K562 (cell line): Measurements from ENCODE around the gene CPTP. TPM values are rescaled to one million over a fixed set of nuclear protein-coding genes. Genes with fewer than 3 reads are reported as not detected.

Experiments
- ARID1B ChIP-seq: fragments of 450-650 bp; IDR thresholded peaks from 2 replicates; pipeline ENCODE4 v1.6.1; 2016; ENCODE audit warnings: antibody characterized with exemption, mild to moderate bottlenecking, inconsistent platforms
- DPF2 ChIP-seq: fragments of 450-650 bp; IDR thresholded peaks from 2 replicates; pipeline ENCODE4 v1.6.1; 2016
- ILK ChIP-seq: fragments of 450-650 bp; IDR thresholded peaks from 2 replicates; pipeline ENCODE4 v1.6.1; 2016; ENCODE audit warnings: missing genetic modification characterization, low read depth, mild to moderate bottlenecking, missing compliant biosample characterization, moderate library complexity, borderline replicate concordance
- JUND ChIP-seq, 2 experiments: IDR thresholded peaks; 2 replicates in 1 of 2; 3 replicates in 1 of 2; pipeline ENCODE4 v1.6.1; 2011; ENCODE audit warnings: borderline replicate concordance in 2 of 2, low read depth in 2 of 2, low read length in 2 of 2, improper control_type of control experiment in 1 of 2, missing biosample characterization in 1 of 2, missing genetic modification characterization in 1 of 2, missing genetic modification reagents in 1 of 2
- RBFOX2 ChIP-seq: fragments of 200-400 bp; formaldehyde crosslinking; IDR thresholded peaks from 2 replicates; pipeline ENCODE4 v1.6.1; 2017; ENCODE audit warnings: low read depth, mild to moderate bottlenecking, low read length, moderate library complexity
- RBM34 ChIP-seq: fragments of 200-400 bp; formaldehyde crosslinking; IDR thresholded peaks from 2 replicates; pipeline ENCODE4 v1.6.1; 2018; ENCODE audit warnings: low read length, borderline replicate concordance; ENCODE audit not compliant: insufficient read depth
- ZNF140 ChIP-seq: fragments of 250-450 bp; sonication (Bioruptor Pico); IDR thresholded peaks from 2 replicates; pipeline ENCODE4 v1.8.0; 2021; ENCODE audit warnings: moderate library complexity, mild to moderate bottlenecking, inconsistent platforms
- polyA plus RNA-seq, 8 experiments: library from polyadenylated mRNA; depleted of rRNA in 4 of 8; stranded (reverse) in 5 of 8; unstranded in 3 of 8; fragments of >200 nt; fragmentation: Nextera tagmentation in 2 of 8; fragmentation: Illumina TruSeq in 1 of 8; extraction: Ambion mirVana in 2 of 8; extraction: Trizol in 1 of 8; gene quantifications; 2 replicates each; pipeline versions ENCODE4 v1.2.1 to v1.2.3, GENCODE V29; 2011 to 2014; ENCODE audit warnings: inconsistent platforms in 1 of 8, missing spikeins in 1 of 8
- total RNA-seq, 7 experiments: library from RNA; depleted of rRNA in 6 of 7; stranded (reverse); fragments of >200 nt in 6 of 7; fragmentation: Illumina TruSeq in 2 of 7; extraction: Trizol in 2 of 7; gene quantifications; 2 replicates each; pipeline versions ENCODE4 v1.2.1 to v1.2.3, GENCODE V29; 2011 to 2021; ENCODE audit warnings: low replicate concordance in 1 of 7
- TF ChIP-seq, protein P1 (sequence below): fragments of 200-600 bp; sonication (generic); IDR thresholded peaks from one replicate; pipeline ENCODE4 v1.6.1; 2012; ENCODE audit warnings: mild to moderate bottlenecking, low read depth, low read length, inconsistent platforms
- TF ChIP-seq, protein P2 (sequence below), 3 experiments: IDR thresholded peaks in 2 of 3; conservative IDR thresholded peaks in 1 of 3; 2 replicates each; pipeline ENCODE4 v1.5.1; 2011 to 2012; ENCODE audit warnings: low read length in 3 of 3, mild to moderate bottlenecking in 3 of 3, control low read depth in 2 of 3, improper control_type of control experiment in 1 of 3, inconsistent platforms in 1 of 3, low read depth in 1 of 3, mixed read lengths in 1 of 3, moderate library complexity in 1 of 3; ENCODE audit not compliant: insufficient read depth in 2 of 3

CPTP gene
- total and polyA plus RNA-seq, 9 of the 15 experiments (the other 6 are each of a cell fraction or from before 2014, with no cell fraction given): 0.11 to 25.8 (median 3.5) TPM

DNA sequence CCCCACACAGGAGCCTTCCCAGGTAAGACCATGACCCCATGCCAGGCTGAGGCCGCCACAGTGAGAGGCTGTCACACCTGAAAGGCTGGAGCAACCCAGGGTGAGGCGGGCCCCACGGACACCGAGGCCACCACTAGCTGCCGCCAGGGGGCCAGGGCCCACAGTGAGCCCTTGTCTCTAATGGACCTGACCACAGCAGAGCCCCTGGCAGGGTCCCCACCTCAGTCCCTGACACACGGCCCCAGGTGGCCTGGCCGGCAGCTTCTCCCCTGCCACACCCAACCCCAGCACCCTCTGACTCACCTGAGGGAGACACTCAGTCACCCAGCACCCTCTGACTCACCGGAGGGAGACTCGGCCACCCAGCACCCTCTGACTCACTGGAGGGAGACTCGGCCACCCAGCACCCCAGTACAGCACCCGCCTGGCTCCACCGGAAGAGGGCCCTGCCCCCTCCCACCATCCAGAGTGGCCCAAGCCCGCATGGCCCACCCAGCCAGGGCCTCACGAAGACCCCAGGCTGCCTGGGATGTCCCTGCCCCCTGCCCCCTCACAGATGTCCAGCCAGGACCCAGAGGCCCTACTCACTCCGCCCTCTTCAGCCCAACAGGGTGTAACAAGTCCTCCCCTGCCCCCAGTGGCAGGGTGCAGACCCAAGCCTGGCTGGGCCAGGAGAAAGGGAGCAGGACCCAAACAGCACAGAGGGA, 20.2 kb downstream of the CPTP start (continued):
- TF ChIP-seq, protein P1, sequence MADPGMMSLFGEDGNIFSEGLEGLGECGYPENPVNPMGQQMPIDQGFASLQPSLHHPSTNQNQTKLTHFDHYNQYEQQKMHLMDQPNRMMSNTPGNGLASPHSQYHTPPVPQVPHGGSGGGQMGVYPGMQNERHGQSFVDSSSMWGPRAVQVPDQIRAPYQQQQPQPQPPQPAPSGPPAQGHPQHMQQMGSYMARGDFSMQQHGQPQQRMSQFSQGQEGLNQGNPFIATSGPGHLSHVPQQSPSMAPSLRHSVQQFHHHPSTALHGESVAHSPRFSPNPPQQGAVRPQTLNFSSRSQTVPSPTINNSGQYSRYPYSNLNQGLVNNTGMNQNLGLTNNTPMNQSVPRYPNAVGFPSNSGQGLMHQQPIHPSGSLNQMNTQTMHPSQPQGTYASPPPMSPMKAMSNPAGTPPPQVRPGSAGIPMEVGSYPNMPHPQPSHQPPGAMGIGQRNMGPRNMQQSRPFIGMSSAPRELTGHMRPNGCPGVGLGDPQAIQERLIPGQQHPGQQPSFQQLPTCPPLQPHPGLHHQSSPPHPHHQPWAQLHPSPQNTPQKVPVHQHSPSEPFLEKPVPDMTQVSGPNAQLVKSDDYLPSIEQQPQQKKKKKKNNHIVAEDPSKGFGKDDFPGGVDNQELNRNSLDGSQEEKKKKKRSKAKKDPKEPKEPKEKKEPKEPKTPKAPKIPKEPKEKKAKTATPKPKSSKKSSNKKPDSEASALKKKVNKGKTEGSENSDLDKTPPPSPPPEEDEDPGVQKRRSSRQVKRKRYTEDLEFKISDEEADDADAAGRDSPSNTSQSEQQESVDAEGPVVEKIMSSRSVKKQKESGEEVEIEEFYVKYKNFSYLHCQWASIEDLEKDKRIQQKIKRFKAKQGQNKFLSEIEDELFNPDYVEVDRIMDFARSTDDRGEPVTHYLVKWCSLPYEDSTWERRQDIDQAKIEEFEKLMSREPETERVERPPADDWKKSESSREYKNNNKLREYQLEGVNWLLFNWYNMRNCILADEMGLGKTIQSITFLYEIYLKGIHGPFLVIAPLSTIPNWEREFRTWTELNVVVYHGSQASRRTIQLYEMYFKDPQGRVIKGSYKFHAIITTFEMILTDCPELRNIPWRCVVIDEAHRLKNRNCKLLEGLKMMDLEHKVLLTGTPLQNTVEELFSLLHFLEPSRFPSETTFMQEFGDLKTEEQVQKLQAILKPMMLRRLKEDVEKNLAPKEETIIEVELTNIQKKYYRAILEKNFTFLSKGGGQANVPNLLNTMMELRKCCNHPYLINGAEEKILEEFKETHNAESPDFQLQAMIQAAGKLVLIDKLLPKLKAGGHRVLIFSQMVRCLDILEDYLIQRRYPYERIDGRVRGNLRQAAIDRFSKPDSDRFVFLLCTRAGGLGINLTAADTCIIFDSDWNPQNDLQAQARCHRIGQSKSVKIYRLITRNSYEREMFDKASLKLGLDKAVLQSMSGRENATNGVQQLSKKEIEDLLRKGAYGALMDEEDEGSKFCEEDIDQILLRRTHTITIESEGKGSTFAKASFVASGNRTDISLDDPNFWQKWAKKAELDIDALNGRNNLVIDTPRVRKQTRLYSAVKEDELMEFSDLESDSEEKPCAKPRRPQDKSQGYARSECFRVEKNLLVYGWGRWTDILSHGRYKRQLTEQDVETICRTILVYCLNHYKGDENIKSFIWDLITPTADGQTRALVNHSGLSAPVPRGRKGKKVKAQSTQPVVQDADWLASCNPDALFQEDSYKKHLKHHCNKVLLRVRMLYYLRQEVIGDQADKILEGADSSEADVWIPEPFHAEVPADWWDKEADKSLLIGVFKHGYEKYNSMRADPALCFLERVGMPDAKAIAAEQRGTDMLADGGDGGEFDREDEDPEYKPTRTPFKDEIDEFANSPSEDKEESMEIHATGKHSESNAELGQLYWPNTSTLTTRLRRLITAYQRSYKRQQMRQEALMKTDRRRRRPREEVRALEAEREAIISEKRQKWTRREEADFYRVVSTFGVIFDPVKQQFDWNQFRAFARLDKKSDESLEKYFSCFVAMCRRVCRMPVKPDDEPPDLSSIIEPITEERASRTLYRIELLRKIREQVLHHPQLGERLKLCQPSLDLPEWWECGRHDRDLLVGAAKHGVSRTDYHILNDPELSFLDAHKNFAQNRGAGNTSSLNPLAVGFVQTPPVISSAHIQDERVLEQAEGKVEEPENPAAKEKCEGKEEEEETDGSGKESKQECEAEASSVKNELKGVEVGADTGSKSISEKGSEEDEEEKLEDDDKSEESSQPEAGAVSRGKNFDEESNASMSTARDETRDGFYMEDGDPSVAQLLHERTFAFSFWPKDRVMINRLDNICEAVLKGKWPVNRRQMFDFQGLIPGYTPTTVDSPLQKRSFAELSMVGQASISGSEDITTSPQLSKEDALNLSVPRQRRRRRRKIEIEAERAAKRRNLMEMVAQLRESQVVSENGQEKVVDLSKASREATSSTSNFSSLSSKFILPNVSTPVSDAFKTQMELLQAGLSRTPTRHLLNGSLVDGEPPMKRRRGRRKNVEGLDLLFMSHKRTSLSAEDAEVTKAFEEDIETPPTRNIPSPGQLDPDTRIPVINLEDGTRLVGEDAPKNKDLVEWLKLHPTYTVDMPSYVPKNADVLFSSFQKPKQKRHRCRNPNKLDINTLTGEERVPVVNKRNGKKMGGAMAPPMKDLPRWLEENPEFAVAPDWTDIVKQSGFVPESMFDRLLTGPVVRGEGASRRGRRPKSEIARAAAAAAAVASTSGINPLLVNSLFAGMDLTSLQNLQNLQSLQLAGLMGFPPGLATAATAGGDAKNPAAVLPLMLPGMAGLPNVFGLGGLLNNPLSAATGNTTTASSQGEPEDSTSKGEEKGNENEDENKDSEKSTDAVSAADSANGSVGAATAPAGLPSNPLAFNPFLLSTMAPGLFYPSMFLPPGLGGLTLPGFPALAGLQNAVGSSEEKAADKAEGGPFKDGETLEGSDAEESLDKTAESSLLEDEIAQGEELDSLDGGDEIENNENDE: no peak
- TF ChIP-seq JUND (IDR thresholded peaks at IDR 0.05; ENCODE audit: borderline replicate concordance, low read depth, low read length) (peak; percentile 82), JUND (tag; IDR thresholded peaks at IDR 0.05; ENCODE audit: borderline replicate concordance, low read depth, low read length) (peak; percentile 62; the same call in 1 of the 3 replicates), ARID1B (peak; percentile 55), DPF2 (0 out of 2 replicates have a peak, but pooled peaks have one; percentile 52), RBFOX2 (peak; percentile 46), ZNF140 (CRISPR knock-in tag) (no peak), RBM34 (no peak), ILK (tag) (no peak)
- TF ChIP-seq, protein P2, sequence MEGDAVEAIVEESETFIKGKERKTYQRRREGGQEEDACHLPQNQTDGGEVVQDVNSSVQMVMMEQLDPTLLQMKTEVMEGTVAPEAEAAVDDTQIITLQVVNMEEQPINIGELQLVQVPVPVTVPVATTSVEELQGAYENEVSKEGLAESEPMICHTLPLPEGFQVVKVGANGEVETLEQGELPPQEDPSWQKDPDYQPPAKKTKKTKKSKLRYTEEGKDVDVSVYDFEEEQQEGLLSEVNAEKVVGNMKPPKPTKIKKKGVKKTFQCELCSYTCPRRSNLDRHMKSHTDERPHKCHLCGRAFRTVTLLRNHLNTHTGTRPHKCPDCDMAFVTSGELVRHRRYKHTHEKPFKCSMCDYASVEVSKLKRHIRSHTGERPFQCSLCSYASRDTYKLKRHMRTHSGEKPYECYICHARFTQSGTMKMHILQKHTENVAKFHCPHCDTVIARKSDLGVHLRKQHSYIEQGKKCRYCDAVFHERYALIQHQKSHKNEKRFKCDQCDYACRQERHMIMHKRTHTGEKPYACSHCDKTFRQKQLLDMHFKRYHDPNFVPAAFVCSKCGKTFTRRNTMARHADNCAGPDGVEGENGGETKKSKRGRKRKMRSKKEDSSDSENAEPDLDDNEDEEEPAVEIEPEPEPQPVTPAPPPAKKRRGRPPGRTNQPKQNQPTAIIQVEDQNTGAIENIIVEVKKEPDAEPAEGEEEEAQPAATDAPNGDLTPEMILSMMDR (IDR thresholded peaks at IDR 0.05 in 2 of 3, conservative IDR thresholded peaks at IDR 0.05 in 1 of 3; ENCODE audit: insufficient read depth in 2 of 3, low read depth in 1 of 3, low read length in 3 of 3): peak; percentile 56 to 63 (median 58); a peak in 5 of 6 replicates
